Cerebellar cortex (tissue), 1 donor: ENCODE measurements around the gene LPXN.

Experiments
- DNase-seq: peaks from one replicate; pipeline ENCODE4 v3.0.0-alpha.2; 2015; ENCODE audit warnings: low spot score

The LPXN gene

GRCh38 chr11:58524232-58525036 lies 51.2 kb downstream of the LPXN start:
- peak; percentile 76 for DNase-seq

GRCh38 chr11:58513747-58514367 lies 61.8 kb downstream of the LPXN start:
- DNase-seq: peak; percentile 66

- no peak for DNase-seq
These were observed 64.0 kb downstream of the LPXN start for GRCh38 chr11:58511636-58512035.

- DNase-seq: no peak
These were observed 65.9 kb downstream of the LPXN start for GRCh38 chr11:58509748-58510147.

- DNase-seq: no peak
These were observed 66.8 kb downstream of the LPXN start for GRCh38 chr11:58508814-58509213.

GRCh38 chr11:58508005-58508404 lies 67.7 kb downstream of the LPXN start, which contains the start of gene OR5B21:
Gene OR5B21, minus strand, starts transcription at chr11:58508105. Its CDS starts 0 bp downstream, at chr11:58508105.
- DNase-seq: no peak

GRCh38 chr11:58507355-58507754 lies 68.3 kb downstream of the LPXN start:
- DNase-seq: no peak

- no peak for DNase-seq
These were observed 68.7 kb downstream of the LPXN start for GRCh38 chr11:58506935-58507334.

GRCh38 chr11:58505849-58506248 lies 69.8 kb downstream of the LPXN start:
- DNase-seq: no peak

GRCh38 chr11:58504232-58504631 lies 71.4 kb downstream of the LPXN start:
- DNase-seq: no peak

GRCh38 chr11:58503361-58503856 lies 72.2 kb downstream of the LPXN start:
- DNase-seq: no peak

- DNase-seq: no peak
These were observed 73.7 kb downstream of the LPXN start for GRCh38 chr11:58502004-58502403.

GRCh38 chr11:58498464-58498863 lies 77.2 kb downstream of the LPXN start:
- no peak for DNase-seq

- DNase-seq: no peak
These were observed 77.7 kb downstream of the LPXN start for GRCh38 chr11:58497951-58498350.

- DNase-seq: peak; percentile 68
These were observed 79.8 kb downstream of the LPXN start for GRCh38 chr11:58495906-58496305.

- no peak for DNase-seq
These were observed 81.6 kb downstream of the LPXN start for GRCh38 chr11:58494101-58494500.

- no peak for DNase-seq
These were observed 82.0 kb downstream of the LPXN start for GRCh38 chr11:58493676-58494075.

- no peak for DNase-seq
These were observed 84.8 kb downstream of the LPXN start for GRCh38 chr11:58490827-58491226.

GRCh38 chr11:58487170-58487569 lies 88.5 kb downstream of the LPXN start:
- no peak for DNase-seq

GRCh38 chr11:58485961-58486360 lies 89.7 kb downstream of the LPXN start:
- no peak for DNase-seq
